IPS DF 6.9 (cell line): Measurements from ENCODE around the gene MYH11.
"Not testable (repeated sequence)": the region's sequence is repeated elsewhere in the genome, so short reads cannot be mapped to it uniquely, and the experiment has no call there.

Source experiments
- DNase-seq: peaks from one replicate; pipeline ENCODE4 v3.0.0-alpha.2; 2013; ENCODE audit warnings: low read depth, low spot score
- H3K27ac ChIP-seq: one replicate; pipeline ENCODE4 v1.5.1; 2013; ENCODE audit warnings: low read length, control low read depth
- H3K27me3 ChIP-seq: 2 replicates; pipeline ENCODE4 v1.6.1; 2013; ENCODE audit warnings: mild to moderate bottlenecking, low read length; ENCODE audit not compliant: control insufficient read depth, insufficient read depth
- H3K36me3 ChIP-seq: 2 replicates; pipeline ENCODE4 v1.6.1; 2013; ENCODE audit warnings: low read length; ENCODE audit not compliant: control insufficient read depth, insufficient read depth
- H3K4me1 ChIP-seq: 2 replicates; pipeline ENCODE4 v1.6.1; 2013; ENCODE audit warnings: low read length; ENCODE audit not compliant: control insufficient read depth, insufficient read depth
- H3K4me3 ChIP-seq: 2 replicates; pipeline ENCODE4 v1.5.1; 2013; ENCODE audit warnings: mild to moderate bottlenecking, low read length
- H3K9me3 ChIP-seq: 2 replicates; pipeline ENCODE4 v1.6.1; 2013; ENCODE audit warnings: low read length, inconsistent platforms; ENCODE audit not compliant: control insufficient read depth, insufficient read depth
- WGBS: extraction: QIAGEN DNeasy Blood & Tissue Kit; methylation state at CpG from one replicate; pipeline ENCODE4 v1.1.7; 2013; ENCODE audit warnings: mixed read lengths, missing lambda C conversion rate; ENCODE audit not compliant: insufficient read length, insufficient coverage; 5-methylcytosine and 5-hydroxymethylcytosine counted together

MYH11 gene

DNA sequence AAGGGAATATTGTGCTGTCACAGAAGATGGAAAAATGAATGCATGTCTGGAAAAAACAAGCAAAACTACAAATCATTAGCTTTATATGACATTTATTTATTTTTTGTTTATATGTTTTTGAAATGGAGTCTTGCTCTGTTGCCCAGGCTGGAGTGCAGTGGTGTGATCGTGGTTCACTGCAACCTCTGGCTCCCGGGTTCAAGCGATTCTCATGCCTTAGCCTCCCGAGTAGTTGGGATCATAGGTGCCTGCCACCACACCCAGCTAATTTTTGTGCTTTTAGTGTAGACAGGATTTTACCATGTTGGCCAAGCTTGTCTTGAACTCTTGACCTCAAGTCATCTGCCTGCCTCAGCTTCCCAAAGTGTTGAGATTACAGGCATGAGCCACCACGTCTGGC lies 198.3 kb downstream of the MYH11 start:
- H3K27ac ChIP-seq: no peak overlapping the region
- no peak overlapping the region for H3K4me3 ChIP-seq
- H3K9me3 ChIP-seq: no peaks in the 10 kb centered on the region
- no peaks in the 10 kb centered on the region for H3K4me1 ChIP-seq
- no peak for DNase-seq
- WGBS: no CpG with 5 or more reads among the region's 5 CpGs
- no peaks in the 10 kb centered on the region for H3K36me3 ChIP-seq
- H3K27me3 ChIP-seq: no peaks in the 10 kb centered on the region

GRCh38 chr16:15658149-15658548 lies 198.7 kb downstream of the MYH11 start:
- no CpG with 5 or more reads among the region's 6 CpGs for WGBS
- Histone ChIP-seq H3K4me1 (no peaks in the 10 kb centered on the region), H3K9me3 (no peaks in the 10 kb centered on the region), H3K4me3 (no peak overlapping the region), H3K27me3 (no peaks in the 10 kb centered on the region), H3K36me3 (no peaks in the 10 kb centered on the region), H3K27ac (no peak overlapping the region)
- DNase-seq: no peak

- not testable (repeated sequence) for H3K4me1 ChIP-seq
- WGBS: no CpG with 5 or more reads among the region's 6 CpGs
Measured at GRCh38 chr16:15655561-15655960, 201.3 kb downstream of the MYH11 start.

GRCh38 chr16:15654591-15654990 lies 202.2 kb downstream of the MYH11 start:
- H3K27me3 ChIP-seq: no peaks in the 10 kb centered on the region
- H3K4me3 ChIP-seq: no peak overlapping the region
- no peaks in the 10 kb centered on the region for H3K9me3 ChIP-seq
- no peak overlapping the region for H3K27ac ChIP-seq
- no peaks in the 10 kb centered on the region for H3K36me3 ChIP-seq
- H3K4me1 ChIP-seq: no peaks in the 10 kb centered on the region
- no CpG with 5 or more reads among the region's 2 CpGs for WGBS
- no peak for DNase-seq

More at GRCh38 chr16:15655561-15655960, 201.3 kb downstream of the MYH11 start:
- not testable (repeated sequence) for H3K27me3 ChIP-seq, H3K36me3 ChIP-seq, DNase-seq, H3K9me3 ChIP-seq, H3K27ac ChIP-seq, H3K4me3 ChIP-seq

DNA sequence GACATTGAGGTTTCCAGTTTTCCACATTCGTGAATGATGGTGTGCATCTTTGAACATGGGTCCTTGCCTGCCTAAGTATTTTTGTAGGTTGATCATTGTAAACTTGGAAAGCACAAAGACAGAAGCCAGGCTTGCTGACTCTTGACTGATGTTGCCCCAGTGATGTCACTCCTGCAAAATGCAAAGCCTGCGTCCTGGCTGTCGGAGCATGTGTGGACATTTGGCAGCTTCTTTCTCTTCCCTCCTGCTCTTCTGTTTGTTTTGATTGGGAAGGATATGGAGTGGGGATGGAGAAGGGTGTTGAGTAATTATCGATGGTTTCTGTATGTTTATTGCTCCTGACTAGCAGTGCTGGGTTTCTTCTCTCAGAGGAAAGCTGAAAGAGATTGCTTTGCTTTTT lies 203.6 kb downstream of the MYH11 start:
- no peak overlapping the region for H3K4me3 ChIP-seq
- no peaks in the 10 kb centered on the region for H3K36me3 ChIP-seq
- no peak for DNase-seq
- H3K27me3 ChIP-seq: no peaks in the 10 kb centered on the region
- 100% methylated on average over 1 of the region's 4 CpGs for WGBS
- H3K4me1 ChIP-seq: no peaks in the 10 kb centered on the region
- H3K27ac ChIP-seq: no peak overlapping the region
- no peaks in the 10 kb centered on the region for H3K9me3 ChIP-seq
